GM12878 (cell line): Measurements from ENCODE around the gene ZNF280A. TPM values are rescaled to one million over a fixed set of nuclear protein-coding genes. Genes with fewer than 3 reads are reported as not detected.

Experiments
- ATAC-seq: fragments of 200-7000 bp; cut with Tn5 transposase; 3 replicates; pipeline ENCODE4 v1.9.1; 2020; ENCODE audit warnings: mild to moderate bottlenecking, moderate library complexity
- BruUV-seq: library from RNA; stranded (reverse); fragments of 400-500 nt; replicated peaks from 2 replicates; lab custom pipeline; 2021; lab: Mats Ljungman, UMichigan
- CTCF ChIA-PET: fragments of 300-600 bp; sonication (Branson Sonifier 250); formaldehyde crosslinking; extraction: SDS; loops from one replicate; lab custom pipeline; 2021; ENCODE audit warnings: inconsistent platforms; lab: Yijun Ruan, JAX
- POLR2A ChIA-PET: fragments of 350-600 bp; formaldehyde crosslinking; extraction: SDS; loops from one replicate; lab custom pipeline; 2021; ENCODE audit warnings: inconsistent platforms; lab: Charles Lee
- RAD21 ChIA-PET: fragments of 300-600 bp; sonication (Branson Sonifier 250); formaldehyde crosslinking; loops from one replicate; lab custom pipeline; 2023; ENCODE audit warnings: antibody characterized with exemption; ENCODE audit not compliant: unreplicated experiment; lab: Charles Lee
- SMC1A ChIA-PET: fragments of 300-600 bp; sonication (Branson Sonifier 250); formaldehyde crosslinking; loops from one replicate; lab custom pipeline; 2023; ENCODE audit not compliant: unreplicated experiment, uncharacterized antibody; lab: Charles Lee
- DNase-seq: peaks from one replicate; pipeline ENCODE4 v3.0.0-alpha.2; 2011; ENCODE audit warnings: low read depth, low spot score
- FAIRE-seq: peaks from 3 replicates; lab custom pipeline; 2011; peaks lifted over from hg19 to GRCh38; lab: Jason Lieb, UNC
- H2AFZ ChIP-seq: 2 replicates; pipeline ENCODE4 v1.6.0; 2011; ENCODE audit warnings: low read depth, low read length, control low read depth; ENCODE audit not compliant: control insufficient read depth
- H3K27ac ChIP-seq: 2 replicates; pipeline ENCODE4 v1.5.1; 2011; ENCODE audit warnings: control low read depth; ENCODE audit not compliant: control insufficient read depth, insufficient read depth
- H3K27me3 ChIP-seq, 2 experiments: replicated peaks in 1 of 2; 2 replicates each; pipeline versions ENCODE4 v1.6.0 to v1.6.1; 2011; ENCODE audit warnings: low read length in 1 of 2; ENCODE audit not compliant: control insufficient read depth in 2 of 2, insufficient read depth in 2 of 2
- H3K36me3 ChIP-seq, 2 experiments: 2 replicates each; pipeline ENCODE4 v1.5.1; 2011; ENCODE audit warnings: low read length in 1 of 2; ENCODE audit not compliant: control insufficient read depth in 2 of 2, insufficient read depth in 2 of 2
- H3K4me1 ChIP-seq: 2 replicates; pipeline ENCODE4 v1.6.1; 2011; ENCODE audit warnings: mild to moderate bottlenecking, low read length, moderate library complexity, mixed read lengths; ENCODE audit not compliant: control insufficient read depth, insufficient read depth
- H3K4me2 ChIP-seq: 2 replicates; pipeline ENCODE4 v1.6.0; 2011; ENCODE audit warnings: control low read depth; ENCODE audit not compliant: control insufficient read depth, insufficient read depth
- H3K4me3 ChIP-seq: fragments of 200-600 bp; sonication (generic); 2 replicates; pipeline ENCODE4 v1.5.1; 2016
- H3K79me2 ChIP-seq: 2 replicates; pipeline ENCODE4 v1.6.0; 2011; ENCODE audit warnings: low read length; ENCODE audit not compliant: control insufficient read depth, insufficient read depth
- H3K9ac ChIP-seq: 2 replicates; pipeline ENCODE4 v1.8.0; 2011; ENCODE audit warnings: low read length, control low read depth, mixed read lengths; ENCODE audit not compliant: control insufficient read depth, insufficient read depth
- H3K9me3 ChIP-seq: replicated peaks from 3 replicates; pipeline ENCODE4 v1.5.1; 2011; ENCODE audit warnings: mild to moderate bottlenecking, low read length; ENCODE audit not compliant: control insufficient read depth, insufficient read depth
- H4K20me1 ChIP-seq: 2 replicates; pipeline ENCODE4 v1.6.0; 2011; ENCODE audit not compliant: control insufficient read depth, insufficient read depth
- HCFC1 ChIP-seq: fragments of 150-350 bp; IDR thresholded peaks from 2 replicates; pipeline ENCODE4 v1.6.1; 2014; ENCODE audit warnings: low read length
- IKZF2 ChIP-seq, 2 experiments: fragments of 450-650 bp; IDR thresholded peaks; 2 replicates each; pipeline ENCODE4 v1.6.1; 2017; ENCODE audit warnings: mild to moderate bottlenecking in 2 of 2, moderate library complexity in 2 of 2
- NR2F1 ChIP-seq: fragments of 450-650 bp; conservative IDR thresholded peaks from 2 replicates; pipeline ENCODE4 v1.6.1; 2017; ENCODE audit warnings: mild to moderate bottlenecking
- SP1 ChIP-seq: IDR thresholded peaks from one replicate; pipeline ENCODE4 v1.6.1; 2011; ENCODE audit warnings: low read depth, low read length
- WGBS: methylation state at CpG from one replicate; pipeline ENCODE4 v1.1.6; 2016; ENCODE audit warnings: low lambda C conversion rate; ENCODE audit not compliant: insufficient replicate concordance, insufficient coverage; ENCODE audit errors: missing lambda C conversion rate; 5-methylcytosine and 5-hydroxymethylcytosine counted together
- in situ Hi-C: fragments of 300-500 bp; cut with MboI; formaldehyde crosslinking; loops from 9 replicates; pipeline ENCODE4 v1.14.3; 2018; ENCODE audit warnings: mixed read lengths
- intact Hi-C: fragments of 100-400 bp; cut with micrococcal nuclease; formaldehyde crosslinking; loops from one replicate; pipeline ENCODE4 v1.14.2; 2022; ENCODE audit not compliant: unreplicated experiment
- polyA plus RNA-seq, 11 experiments: library from polyadenylated mRNA; depleted of rRNA in 4 of 11; unstranded in 6 of 11; stranded (reverse) in 5 of 11; fragments of >200 nt; fragmentation: Nextera tagmentation in 4 of 11; fragmentation: Illumina TruSeq in 1 of 11; extraction: Ambion mirVana in 4 of 11; extraction: Trizol in 1 of 11; gene quantifications; 1 replicate in 1 of 11; 2 replicates in 10 of 11; pipeline versions ENCODE4 v1.2.1 to v1.2.3, GENCODE V29; 2011 to 2016; ENCODE audit warnings: inconsistent platforms in 2 of 11, missing spikeins in 2 of 11, low read depth in 1 of 11
- total RNA-seq, 4 experiments: library from RNA; depleted of rRNA in 3 of 4; stranded (reverse); fragments of >200 nt in 3 of 4; fragmentation: Illumina TruSeq in 1 of 4; extraction: Trizol in 1 of 4; gene quantifications; 2 replicates each; pipeline versions ENCODE4 v1.2.1 to v1.2.3, GENCODE V29; 2013 to 2021
- TF ChIP-seq, protein P1 (sequence below): fragments of 450-650 bp; formaldehyde crosslinking; IDR thresholded peaks from 2 replicates; pipeline ENCODE4 v1.5.0; 2022; ENCODE audit warnings: mild to moderate bottlenecking, missing genetic modification characterization
- TF ChIP-seq, protein P2 (sequence below): fragments of 450-650 bp; IDR thresholded peaks from 2 replicates; pipeline ENCODE4 v1.6.1; 2017; ENCODE audit warnings: low read depth, mild to moderate bottlenecking, moderate library complexity

Gene ZNF280A
- total and polyA plus RNA-seq, 10 of the 15 experiments (the other 5 are each of a cell fraction or from before 2014, with no cell fraction given), result 0.03 to 0.06 TPM; not detected in 8

DNA sequence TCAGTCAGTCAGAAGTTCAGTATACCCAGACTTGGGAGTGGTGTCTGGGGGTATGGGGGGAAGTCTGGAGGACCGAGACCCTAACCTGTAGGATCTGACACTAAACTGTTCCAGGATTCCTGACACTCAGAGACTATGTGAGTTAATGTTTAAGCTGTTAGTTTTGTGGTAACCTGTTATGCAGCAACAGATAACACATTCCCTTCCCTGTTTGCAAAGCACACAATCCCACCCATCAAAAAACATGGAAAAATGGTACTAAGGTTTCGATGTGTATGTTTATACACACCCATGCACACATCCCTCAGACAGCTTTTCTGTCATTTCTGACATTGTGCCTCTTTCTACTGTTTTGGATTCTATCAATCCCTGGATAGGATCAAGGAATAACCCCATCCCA is 39.1 kb downstream of the ZNF280A start:
- Histone ChIP-seq H3K4me2 (no peak overlapping the region), H3K9me3 (no peaks in the 10 kb centered on the region), H3K4me1 (no peaks in the 10 kb centered on the region), H3K27ac (no peak overlapping the region), H4K20me1 (no peaks in the 10 kb centered on the region), H2AFZ (no peak overlapping the region), H3K79me2 (no peaks in the 10 kb centered on the region), H3K36me3 (no peaks in the 10 kb centered on the region), H3K27me3 (no peaks in the 10 kb centered on the region), H3K4me3 (no peak overlapping the region), H3K9ac (no peak overlapping the region)
- intact Hi-C loops, result no loop called here
- WGBS, result 47% methylated on average over 2 of the region's 2 CpGs
- in situ Hi-C loops, result no loop called here
- TF ChIP-seq, protein P1, sequence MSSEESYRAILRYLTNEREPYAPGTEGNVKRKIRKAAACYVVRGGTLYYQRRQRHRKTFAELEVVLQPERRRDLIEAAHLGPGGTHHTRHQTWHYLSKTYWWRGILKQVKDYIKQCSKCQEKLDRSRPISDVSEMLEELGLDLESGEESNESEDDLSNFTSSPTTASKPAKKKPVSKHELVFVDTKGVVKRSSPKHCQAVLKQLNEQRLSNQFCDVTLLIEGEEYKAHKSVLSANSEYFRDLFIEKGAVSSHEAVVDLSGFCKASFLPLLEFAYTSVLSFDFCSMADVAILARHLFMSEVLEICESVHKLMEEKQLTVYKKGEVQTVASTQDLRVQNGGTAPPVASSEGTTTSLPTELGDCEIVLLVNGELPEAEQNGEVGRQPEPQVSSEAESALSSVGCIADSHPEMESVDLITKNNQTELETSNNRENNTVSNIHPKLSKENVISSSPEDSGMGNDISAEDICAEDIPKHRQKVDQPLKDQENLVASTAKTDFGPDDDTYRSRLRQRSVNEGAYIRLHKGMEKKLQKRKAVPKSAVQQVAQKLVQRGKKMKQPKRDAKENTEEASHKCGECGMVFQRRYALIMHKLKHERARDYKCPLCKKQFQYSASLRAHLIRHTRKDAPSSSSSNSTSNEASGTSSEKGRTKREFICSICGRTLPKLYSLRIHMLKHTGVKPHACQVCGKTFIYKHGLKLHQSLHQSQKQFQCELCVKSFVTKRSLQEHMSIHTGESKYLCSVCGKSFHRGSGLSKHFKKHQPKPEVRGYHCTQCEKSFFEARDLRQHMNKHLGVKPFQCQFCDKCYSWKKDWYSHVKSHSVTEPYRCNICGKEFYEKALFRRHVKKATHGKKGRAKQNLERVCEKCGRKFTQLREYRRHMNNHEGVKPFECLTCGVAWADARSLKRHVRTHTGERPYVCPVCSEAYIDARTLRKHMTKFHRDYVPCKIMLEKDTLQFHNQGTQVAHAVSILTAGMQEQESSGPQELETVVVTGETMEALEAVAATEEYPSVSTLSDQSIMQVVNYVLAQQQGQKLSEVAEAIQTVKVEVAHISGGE (CRISPR knock-in tag), result no peak
- TF ChIP-seq NR2F1, result no peak
- TF ChIP-seq, protein P2, sequence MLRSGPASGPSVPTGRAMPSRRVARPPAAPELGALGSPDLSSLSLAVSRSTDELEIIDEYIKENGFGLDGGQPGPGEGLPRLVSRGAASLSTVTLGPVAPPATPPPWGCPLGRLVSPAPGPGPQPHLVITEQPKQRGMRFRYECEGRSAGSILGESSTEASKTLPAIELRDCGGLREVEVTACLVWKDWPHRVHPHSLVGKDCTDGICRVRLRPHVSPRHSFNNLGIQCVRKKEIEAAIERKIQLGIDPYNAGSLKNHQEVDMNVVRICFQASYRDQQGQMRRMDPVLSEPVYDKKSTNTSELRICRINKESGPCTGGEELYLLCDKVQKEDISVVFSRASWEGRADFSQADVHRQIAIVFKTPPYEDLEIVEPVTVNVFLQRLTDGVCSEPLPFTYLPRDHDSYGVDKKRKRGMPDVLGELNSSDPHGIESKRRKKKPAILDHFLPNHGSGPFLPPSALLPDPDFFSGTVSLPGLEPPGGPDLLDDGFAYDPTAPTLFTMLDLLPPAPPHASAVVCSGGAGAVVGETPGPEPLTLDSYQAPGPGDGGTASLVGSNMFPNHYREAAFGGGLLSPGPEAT, result no peak
- TF ChIP-seq SP1, result no peak
- TF ChIP-seq IKZF2 (IDR thresholded peaks at IDR 0.05), result no peak
- TF ChIP-seq HCFC1, result no peak
- POLR2A ChIA-PET, result no interaction called here
- no peak for DNase-seq
- RAD21 ChIA-PET, result no interaction called here
- no peak for ATAC-seq
- FAIRE-seq, result no peak
- SMC1A ChIA-PET, result no interaction called here
- BruUV-seq, result no TSS peak
- CTCF ChIA-PET, result interaction anchor here (1.3 kb wide), 1 partner anchor 96 kb away, joined by 3 read pairs; no protein-coding TSS in a partner anchor
